ENCODE measurements around the gene MYADM. TPM values are rescaled to one million over a fixed set of nuclear protein-coding genes. Genes with fewer than 3 reads are reported as not detected.

Gene MYADM
- total RNA-seq, 4 donors from 2014 or later, result 22.7 to 386 (median 77.4) TPM

GRCh38 chr19:53906211-53907192 lies 38.8 kb downstream of the MYADM start:
- H3K9me3 ChIP-seq, result no peaks in the 10 kb centered on the region
- peak in 1 of 2 donors; percentile 26 for DNase-seq
- peaks cover 15 to 38% of the 10 kb centered on the region in 2 donors for H3K27me3 ChIP-seq
- no peak overlapping the region for H3K27ac ChIP-seq
- no peak overlapping the region for H3K4me3 ChIP-seq
- no peak for TF ChIP-seq POLR2A (IDR thresholded peaks at IDR 0.05)
- TF ChIP-seq, protein P1, sequence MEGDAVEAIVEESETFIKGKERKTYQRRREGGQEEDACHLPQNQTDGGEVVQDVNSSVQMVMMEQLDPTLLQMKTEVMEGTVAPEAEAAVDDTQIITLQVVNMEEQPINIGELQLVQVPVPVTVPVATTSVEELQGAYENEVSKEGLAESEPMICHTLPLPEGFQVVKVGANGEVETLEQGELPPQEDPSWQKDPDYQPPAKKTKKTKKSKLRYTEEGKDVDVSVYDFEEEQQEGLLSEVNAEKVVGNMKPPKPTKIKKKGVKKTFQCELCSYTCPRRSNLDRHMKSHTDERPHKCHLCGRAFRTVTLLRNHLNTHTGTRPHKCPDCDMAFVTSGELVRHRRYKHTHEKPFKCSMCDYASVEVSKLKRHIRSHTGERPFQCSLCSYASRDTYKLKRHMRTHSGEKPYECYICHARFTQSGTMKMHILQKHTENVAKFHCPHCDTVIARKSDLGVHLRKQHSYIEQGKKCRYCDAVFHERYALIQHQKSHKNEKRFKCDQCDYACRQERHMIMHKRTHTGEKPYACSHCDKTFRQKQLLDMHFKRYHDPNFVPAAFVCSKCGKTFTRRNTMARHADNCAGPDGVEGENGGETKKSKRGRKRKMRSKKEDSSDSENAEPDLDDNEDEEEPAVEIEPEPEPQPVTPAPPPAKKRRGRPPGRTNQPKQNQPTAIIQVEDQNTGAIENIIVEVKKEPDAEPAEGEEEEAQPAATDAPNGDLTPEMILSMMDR (IDR thresholded peaks at IDR 0.05), result peak; percentile 38 to 67 (median 46)
- H3K36me3 ChIP-seq, result no peaks in the 10 kb centered on the region
- intact Hi-C loops (cut with DNase I; ENCODE audit: low total_unique reads), result no loop called here
- peaks cover 0 to 5% of the 10 kb centered on the region in 2 donors for H3K4me1 ChIP-seq

DNA sequence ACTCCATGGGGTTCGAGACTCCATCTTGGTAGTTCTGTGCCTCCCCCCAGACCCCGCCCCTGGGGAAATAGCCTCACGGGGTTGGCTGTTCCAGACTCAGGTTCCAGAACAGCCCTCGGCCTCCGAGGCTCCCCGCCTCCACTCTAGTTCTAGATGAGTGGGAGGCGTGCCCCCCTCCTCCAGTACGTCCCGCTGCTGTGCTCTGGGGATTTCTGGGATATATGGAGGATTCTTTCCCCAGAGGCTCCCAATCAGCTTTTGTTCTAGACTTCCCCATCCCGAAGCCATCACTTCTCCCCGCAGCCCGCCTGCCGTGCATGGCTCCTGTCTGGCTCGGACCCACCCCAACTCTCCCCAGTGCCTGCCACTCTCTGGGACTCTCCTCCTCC lies 39.5 kb downstream of the MYADM start:
- intact Hi-C loops (cut with DNase I; ENCODE audit: low total_unique reads), result no loop called here
- DNase-seq, result no peak
- H3K9me3 ChIP-seq, result no peaks in the 10 kb centered on the region
- no peak overlapping the region for H3K4me3 ChIP-seq
- H3K27ac ChIP-seq, result no peak overlapping the region
- peaks cover 0 to 5% of the 10 kb centered on the region in 2 donors for H3K4me1 ChIP-seq
- peaks cover 15 to 38% of the 10 kb centered on the region in 2 donors for H3K27me3 ChIP-seq
- no peaks in the 10 kb centered on the region for H3K36me3 ChIP-seq
- TF ChIP-seq, protein P1 (IDR thresholded peaks at IDR 0.05), result no peak
- TF ChIP-seq POLR2A (IDR thresholded peaks at IDR 0.05), result no peak

DNA sequence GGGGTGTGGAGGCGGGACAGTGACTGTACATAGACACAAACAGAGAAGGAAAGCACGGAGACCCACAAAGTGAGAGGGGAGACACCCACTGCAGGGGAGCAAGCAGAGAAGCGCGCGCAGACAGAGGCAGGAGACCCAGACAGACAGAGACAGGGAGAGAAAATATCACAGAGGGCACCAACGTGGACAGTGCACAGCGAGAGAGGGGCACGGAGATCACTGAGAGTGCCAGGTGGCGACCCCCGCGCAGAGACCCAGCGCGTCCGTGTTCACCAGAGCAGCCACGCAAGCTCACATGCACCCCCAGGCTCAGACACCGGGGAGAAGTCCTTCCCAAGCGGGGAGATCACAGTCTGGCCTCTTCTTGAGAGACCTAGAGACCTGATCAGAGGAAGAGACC lies 40.0 kb downstream of the MYADM start:
- no peak for TF ChIP-seq POLR2A (IDR thresholded peaks at IDR 0.05)
- TF ChIP-seq, protein P1 (IDR thresholded peaks at IDR 0.05), result no peak
- no peaks in the 10 kb centered on the region for H3K36me3 ChIP-seq
- H3K4me1 ChIP-seq, result peaks cover 0 to 5% of the 10 kb centered on the region in 2 donors
- no peak for DNase-seq
- H3K9me3 ChIP-seq, result no peaks in the 10 kb centered on the region
- no peak overlapping the region for H3K27ac ChIP-seq
- H3K27me3 ChIP-seq, result peaks cover 15 to 39% of the 10 kb centered on the region in 2 donors
- intact Hi-C loops (cut with DNase I; ENCODE audit: low total_unique reads), result no loop called here
- no peak overlapping the region for H3K4me3 ChIP-seq

DNA sequence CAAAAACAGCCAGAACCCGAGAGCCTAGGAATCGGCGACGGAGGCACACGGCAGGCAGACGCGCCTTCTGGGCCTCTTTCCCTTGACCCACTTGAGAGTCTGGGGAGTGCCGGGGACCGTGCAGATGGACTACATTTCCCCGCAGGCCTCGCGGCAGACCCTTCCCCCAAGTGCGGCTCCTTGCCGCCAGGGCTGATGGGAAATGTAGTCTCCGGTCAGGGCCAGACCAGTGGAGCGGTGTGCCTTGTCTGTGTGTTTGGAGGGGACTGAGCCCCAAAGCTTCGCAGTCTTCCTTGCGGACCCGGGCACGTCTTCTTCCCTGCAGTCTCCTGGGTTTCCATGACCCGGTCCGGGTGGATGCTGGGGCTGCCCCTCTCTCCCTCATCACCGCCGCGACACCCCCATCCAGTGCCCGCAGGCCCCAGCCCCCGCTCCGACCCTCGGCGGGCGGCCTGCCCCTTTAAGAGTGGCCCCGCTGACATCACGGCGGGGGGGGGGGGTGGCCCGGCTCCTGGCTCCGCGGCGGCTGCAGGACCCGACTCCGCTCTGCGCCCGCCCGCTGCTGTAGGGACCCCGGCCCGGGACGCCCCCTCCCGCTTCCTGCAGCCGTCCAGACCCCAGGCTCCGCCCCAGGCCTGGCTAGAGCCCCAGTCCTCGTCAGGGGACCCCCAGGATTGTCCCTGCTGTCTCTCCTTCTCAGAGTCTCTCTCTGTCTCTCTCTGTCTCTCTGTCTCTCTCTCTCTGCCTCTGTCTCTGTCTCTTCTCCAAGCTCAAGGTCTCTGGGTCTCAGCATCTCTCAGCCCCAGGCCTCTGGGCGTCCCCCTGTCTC lies 40.6 kb downstream of the MYADM start:
- peaks cover 15 to 45% of the 10 kb centered on the region in 2 donors for H3K27me3 ChIP-seq

More for the DNA sequence above, 40.6 kb downstream of the MYADM start:
- H3K4me1 ChIP-seq, result peaks cover 0 to 5% of the 10 kb centered on the region in 2 donors
- no peak overlapping the region for H3K4me3 ChIP-seq
- H3K9me3 ChIP-seq, result no peaks in the 10 kb centered on the region
- no peak overlapping the region for H3K27ac ChIP-seq
- peak in 1 of 2 donors; percentile 26 for DNase-seq
- no peaks in the 10 kb centered on the region for H3K36me3 ChIP-seq
- TF ChIP-seq, protein P1 (IDR thresholded peaks at IDR 0.05), result no peak
- no peak for TF ChIP-seq POLR2A (IDR thresholded peaks at IDR 0.05)
- intact Hi-C loops (cut with DNase I; ENCODE audit: low total_unique reads), result no loop called here

All from uterus (tissue), 4 donors.